ENCODE data around the gene PEF1.

The PEF1 gene

DNA sequence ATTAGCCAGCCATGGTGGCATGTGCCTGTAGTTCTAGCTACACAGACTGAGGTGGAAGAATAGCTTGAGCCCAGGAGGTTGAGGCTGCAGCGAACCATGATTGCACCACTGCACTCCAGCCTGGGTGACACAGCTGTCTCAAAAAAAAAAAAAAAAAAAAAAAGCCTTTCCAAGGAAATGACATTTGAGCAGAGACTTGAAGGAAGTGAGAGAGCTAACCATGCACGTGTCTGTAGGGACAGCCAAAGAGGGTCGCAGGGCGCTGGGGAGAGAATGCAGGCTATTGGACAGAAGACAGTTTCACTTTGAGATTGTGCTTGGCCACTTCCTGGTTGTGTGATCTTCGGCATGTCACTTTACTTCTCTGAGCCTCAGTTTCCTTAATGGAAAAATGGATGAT lies 20.4 kb downstream of the PEF1 start:
- TF ChIP-seq CTCF (IDR thresholded peaks at IDR 0.05; ENCODE audit: low read depth, low read length), result no peak
- DNase-seq (ENCODE audit: extremely low read depth, low read depth), result no peak

DNA sequence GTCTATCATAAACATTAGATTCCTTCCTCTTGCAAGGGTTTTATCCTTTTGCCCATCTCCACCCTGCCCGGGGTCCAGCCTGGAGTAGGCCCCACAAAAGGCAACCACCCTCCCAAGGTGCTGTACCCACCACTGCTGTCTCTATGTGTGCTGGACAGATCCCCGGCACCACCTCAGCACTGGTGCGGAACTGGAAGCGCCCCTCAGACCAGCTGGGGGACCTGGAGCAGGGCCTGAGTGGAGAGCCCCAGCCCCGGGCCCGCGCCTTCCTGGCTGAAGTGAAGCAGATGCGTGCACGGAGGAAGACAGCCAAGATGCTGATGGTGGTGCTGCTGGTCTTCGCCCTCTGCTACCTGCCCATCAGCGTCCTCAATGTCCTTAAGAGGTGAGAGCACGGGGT lies 21.3 kb downstream of the PEF1 start:
- no peak for DNase-seq (ENCODE audit: extremely low read depth, low read depth)
- no peak for TF ChIP-seq CTCF (IDR thresholded peaks at IDR 0.05; ENCODE audit: low read depth, low read length)

GRCh38 chr1:31621847-31622730 lies 22.6 kb downstream of the PEF1 start:
- DNase-seq (ENCODE audit: extremely low read depth, low read depth), result no peak
- no peak for TF ChIP-seq CTCF (IDR thresholded peaks at IDR 0.05; ENCODE audit: low read depth, low read length)

- no peak for DNase-seq (ENCODE audit: extremely low read depth, low read depth)
- TF ChIP-seq CTCF (IDR thresholded peaks at IDR 0.05; ENCODE audit: low read depth, low read length), result no peak
Observed at GRCh38 chr1:31621498-31621820, 23.2 kb downstream of the PEF1 start.

DNA sequence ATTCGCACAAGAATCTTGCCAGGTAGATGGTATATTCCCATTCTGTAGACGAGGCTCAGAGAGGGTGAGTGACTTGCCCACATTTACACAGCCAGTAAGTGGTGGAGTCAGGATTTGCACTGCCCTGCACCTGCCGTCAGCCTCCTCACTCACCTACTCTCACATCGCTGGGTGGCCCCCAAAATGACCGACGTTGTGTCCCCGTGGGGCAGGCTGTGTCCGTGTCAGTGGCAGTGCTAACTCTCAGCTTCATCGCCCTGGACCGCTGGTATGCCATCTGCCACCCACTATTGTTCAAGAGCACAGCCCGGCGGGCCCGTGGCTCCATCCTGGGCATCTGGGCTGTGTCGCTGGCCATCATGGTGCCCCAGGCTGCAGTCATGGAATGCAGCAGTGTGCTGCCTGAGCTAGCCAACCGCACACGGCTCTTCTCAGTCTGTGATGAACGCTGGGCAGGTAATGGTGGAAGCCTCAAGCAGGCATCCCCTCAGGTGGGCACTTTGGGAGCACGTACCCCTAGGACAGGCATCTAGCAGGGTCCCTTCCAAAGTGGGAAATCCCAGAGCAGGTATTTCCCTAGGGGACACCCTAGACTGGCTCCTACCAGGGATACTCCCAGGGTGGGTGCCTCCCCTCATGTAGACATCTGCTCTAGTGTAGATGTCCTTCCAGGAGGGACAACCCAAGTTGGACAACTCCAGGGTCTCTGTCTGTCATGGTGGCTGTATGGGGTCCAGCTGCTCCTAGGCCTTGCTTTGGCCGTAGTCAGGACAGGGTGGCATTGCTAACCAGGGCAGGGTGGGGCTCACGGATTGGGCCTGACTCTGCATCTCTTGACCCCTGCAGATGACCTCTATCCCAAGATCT lies 23.8 kb downstream of the PEF1 start:
- DNase-seq (ENCODE audit: extremely low read depth, low read depth), result no peak

DNA sequence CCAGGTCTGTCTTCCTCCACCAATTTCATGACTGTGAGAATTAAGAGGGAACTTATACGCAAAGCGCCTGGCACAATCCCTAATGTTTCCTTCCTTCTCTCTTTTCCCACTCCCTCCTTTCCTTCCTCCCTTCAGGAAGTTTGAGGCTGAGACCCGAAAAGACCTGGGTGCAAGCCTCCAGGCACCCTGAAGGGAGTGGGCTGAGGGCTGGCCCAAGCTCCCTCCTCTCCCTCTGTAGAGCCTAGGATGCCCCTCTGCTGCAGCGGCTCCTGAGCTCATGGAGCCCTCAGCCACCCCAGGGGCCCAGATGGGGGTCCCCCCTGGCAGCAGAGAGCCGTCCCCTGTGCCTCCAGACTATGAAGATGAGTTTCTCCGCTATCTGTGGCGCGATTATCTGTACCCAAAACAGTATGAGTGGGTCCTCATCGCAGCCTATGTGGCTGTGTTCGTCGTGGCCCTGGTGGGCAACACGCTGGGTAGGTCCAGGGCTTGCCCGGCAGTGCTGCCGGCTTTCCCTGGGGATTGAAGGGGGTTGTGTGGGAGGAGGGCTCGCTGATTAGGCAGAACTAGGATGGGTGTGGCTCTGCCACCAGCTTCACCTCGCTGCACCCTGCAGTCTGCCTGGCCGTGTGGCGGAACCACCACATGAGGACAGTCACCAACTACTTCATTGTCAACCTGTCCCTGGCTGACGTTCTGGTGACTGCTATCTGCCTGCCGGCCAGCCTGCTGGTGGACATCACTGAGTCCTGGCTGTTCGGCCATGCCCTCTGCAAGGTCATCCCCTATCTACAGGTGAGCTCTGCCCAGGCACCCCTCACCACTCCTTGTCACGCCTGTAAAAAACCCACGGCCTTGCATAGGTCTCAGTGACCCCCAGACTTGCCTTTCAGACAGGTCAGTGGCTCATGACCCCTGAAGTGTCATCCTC lies 25.5 kb downstream of the PEF1 start:
- TF ChIP-seq CTCF (IDR thresholded peaks at IDR 0.05; ENCODE audit: low read depth, low read length), result no peak
- no peak for DNase-seq (ENCODE audit: extremely low read depth, low read depth)

More for the DNA sequence above, 23.8 kb downstream of the PEF1 start:
- TF ChIP-seq CTCF (IDR thresholded peaks at IDR 0.05; ENCODE audit: low read depth, low read length), result no peak
